B cell (primary cell): ENCODE results near the gene EMP2. TPM values are rescaled to one million over a fixed set of nuclear protein-coding genes. Genes with fewer than 3 reads are reported as not detected.
A peak's percentile ranks its signal among the peaks of the same experiment; 100 is the strongest.

Experiments
- ATAC-seq: fragments of 200-7000 bp; cut with Tn5 transposase; one replicate; pipeline ENCODE4 v1.10.0; 2021; ENCODE audit warnings: low read depth, mild to moderate bottlenecking, moderate number of reproducible peaks, moderate library complexity
- CTCF ChIA-PET: fragments of 350-600 bp; sonication (Branson Sonifier 250); formaldehyde crosslinking; loops from one replicate; lab custom pipeline; 2021; ENCODE audit warnings: antibody characterized with exemption, inconsistent platforms; lab: Charles Lee
- POLR2A ChIA-PET: fragments of 350-600 bp; sonication (Branson Sonifier 250); formaldehyde crosslinking; loops from one replicate; lab custom pipeline; 2021; ENCODE audit warnings: antibody characterized with exemption; lab: Charles Lee
- DNase-seq: peaks from one replicate; pipeline ENCODE4 v3.0.0; 2013
- H2AFZ ChIP-seq: 2 replicates; pipeline ENCODE4 v1.6.1; 2012; ENCODE audit warnings: mild to moderate bottlenecking, low read depth, low read length; ENCODE audit not compliant: insufficient read depth, poor library complexity, severe bottlenecking
- H3K27ac ChIP-seq, 2 donors: 1 replicate in 1 of 2; 2 replicates in 1 of 2; pipeline ENCODE4 v1.5.1; 2012 to 2013; ENCODE audit warnings: low read length in 2 of 2, mild to moderate bottlenecking in 2 of 2, moderate library complexity in 1 of 2
- H3K27me3 ChIP-seq, 4 experiments: fragments of 200-600 bp in 1 of 4; sonication (generic) in 1 of 4; replicated peaks in 1 of 4; 1 replicate in 2 of 4; 2 replicates in 2 of 4; pipeline versions ENCODE4 v1.6.1 to v1.7.0; 2013 to 2016; ENCODE audit warnings: low read length in 3 of 4, mild to moderate bottlenecking in 2 of 4, mixed read lengths in 1 of 4, moderate library complexity in 1 of 4; ENCODE audit not compliant: insufficient read depth in 4 of 4, control insufficient read depth in 3 of 4; ENCODE audit errors: control extremely low read depth in 1 of 4
- H3K36me3 ChIP-seq, 2 experiments: replicated peaks in 1 of 2; 1 replicate in 1 of 2; 2 replicates in 1 of 2; pipeline versions ENCODE4 v1.6.1 to v1.7.1; 2013; ENCODE audit warnings: low read length in 1 of 2; ENCODE audit not compliant: insufficient read depth in 2 of 2, control insufficient read depth in 1 of 2; ENCODE audit errors: control extremely low read depth in 1 of 2, extremely low read depth in 1 of 2
- H3K4me1 ChIP-seq, 2 donors: fragments of 200-600 bp in 1 of 2; sonication (generic) in 1 of 2; 1 replicate in 1 of 2; 2 replicates in 1 of 2; pipeline versions ENCODE4 v1.5.1 to v1.6.1; 2013 to 2017; ENCODE audit warnings: low read length in 2 of 2; ENCODE audit not compliant: control insufficient read depth in 2 of 2, insufficient read depth in 2 of 2
- H3K4me2 ChIP-seq: replicated peaks from 2 replicates; pipeline ENCODE3; 2012; ENCODE audit warnings: mild to moderate bottlenecking, low read depth, low read length; ENCODE audit not compliant: poor library complexity, severe bottlenecking
- H3K4me3 ChIP-seq, 5 experiments: fragments of 200-600 bp in 1 of 5; sonication (generic) in 1 of 5; 1 replicate in 3 of 5; 2 replicates in 2 of 5; pipeline versions ENCODE4 v1.5.1 to v1.7.0; 2011 to 2016; ENCODE audit warnings: low read length in 4 of 5, mild to moderate bottlenecking in 4 of 5, low read depth in 2 of 5, control low read depth in 1 of 5, moderate library complexity in 1 of 5; ENCODE audit not compliant: insufficient read depth in 1 of 5; ENCODE audit errors: control extremely low read depth in 1 of 5, extremely low read depth in 1 of 5
- H3K79me2 ChIP-seq: fragments of 200-600 bp; sonication (generic); one replicate; pipeline ENCODE4 v1.6.0; 2016; ENCODE audit warnings: low read length; ENCODE audit not compliant: control insufficient read depth, insufficient read depth
- H3K9ac ChIP-seq: fragments of 200-600 bp; sonication (generic); 2 replicates; pipeline ENCODE4 v1.6.1; 2017; ENCODE audit warnings: mild to moderate bottlenecking, low read length, moderate library complexity
- H3K9me3 ChIP-seq, 3 donors: one replicate each; pipeline versions ENCODE4 v1.6.1 to v1.7.1; 2013; ENCODE audit warnings: low read length in 2 of 3; ENCODE audit not compliant: control insufficient read depth in 2 of 3, insufficient read depth in 1 of 3; ENCODE audit errors: control extremely low read depth in 1 of 3
- H4K20me1 ChIP-seq: 2 replicates; pipeline ENCODE4 v1.6.0; 2012; ENCODE audit warnings: mild to moderate bottlenecking, low read length; ENCODE audit not compliant: insufficient read depth, control insufficient read depth, poor library complexity, severe bottlenecking
- H3K27ac Mint-ChIP-seq: one replicate; pipeline ENCODE4 v1.8.0; 2021; ENCODE audit warnings: mixed read lengths
- H3K27me3 Mint-ChIP-seq: one replicate; pipeline ENCODE4 v1.8.0; 2021; ENCODE audit warnings: mixed read lengths
- H3K4me1 Mint-ChIP-seq: one replicate; pipeline ENCODE4 v1.8.0; 2021; ENCODE audit warnings: mixed read lengths
- H3K4me3 Mint-ChIP-seq: one replicate; pipeline ENCODE4 v1.8.0; 2021; ENCODE audit warnings: mixed read lengths
- H3K9me3 Mint-ChIP-seq: one replicate; pipeline ENCODE4 v1.8.0; 2022; ENCODE audit warnings: mixed read lengths; ENCODE audit not compliant: insufficient read depth
- EZH2 ChIP-seq: IDR thresholded peaks from 2 replicates; pipeline ENCODE4 v1.6.1; 2012; ENCODE audit warnings: borderline replicate concordance, low read depth, mild to moderate bottlenecking, moderate library complexity, low read length; ENCODE audit not compliant: insufficient read depth, poor library complexity, severe bottlenecking
- WGBS: methylation state at CpG from one replicate; pipeline ENCODE4 v1.1.5; 2013; ENCODE audit warnings: missing lambda C conversion rate; ENCODE audit not compliant: insufficient coverage; 5-methylcytosine and 5-hydroxymethylcytosine counted together
- intact Hi-C: fragments of 100-400 bp; cut with micrococcal nuclease; formaldehyde crosslinking; loops from one replicate; pipeline ENCODE4 v1.10.0; 2022
- polyA plus RNA-seq: library from polyadenylated mRNA; depleted of rRNA; stranded (reverse); fragments of >200 nt; gene quantifications from 2 replicates; pipeline ENCODE4 v1.2.3, GENCODE V29; 2012
- total RNA-seq, 2 donors: library from RNA; stranded (reverse); fragments of 120-200 nt in 1 of 2; gene quantifications; 1 replicate in 1 of 2; 2 replicates in 1 of 2; pipeline versions ENCODE4 v1.2.3 to v1.2.4, GENCODE V29; 2013 to 2022
- TF ChIP-seq, protein P1 (sequence below): fragments of 200-600 bp; IDR thresholded peaks from one replicate; pipeline ENCODE4 v1.8.0; 2022; ENCODE audit warnings: antibody characterized with exemption, mild to moderate bottlenecking

Gene EMP2
- total and polyA plus RNA-seq, 2 donors (not counting 1 experiment from before 2014, with no cell fraction given): 0.01 TPM; not detected in 1

DNA sequence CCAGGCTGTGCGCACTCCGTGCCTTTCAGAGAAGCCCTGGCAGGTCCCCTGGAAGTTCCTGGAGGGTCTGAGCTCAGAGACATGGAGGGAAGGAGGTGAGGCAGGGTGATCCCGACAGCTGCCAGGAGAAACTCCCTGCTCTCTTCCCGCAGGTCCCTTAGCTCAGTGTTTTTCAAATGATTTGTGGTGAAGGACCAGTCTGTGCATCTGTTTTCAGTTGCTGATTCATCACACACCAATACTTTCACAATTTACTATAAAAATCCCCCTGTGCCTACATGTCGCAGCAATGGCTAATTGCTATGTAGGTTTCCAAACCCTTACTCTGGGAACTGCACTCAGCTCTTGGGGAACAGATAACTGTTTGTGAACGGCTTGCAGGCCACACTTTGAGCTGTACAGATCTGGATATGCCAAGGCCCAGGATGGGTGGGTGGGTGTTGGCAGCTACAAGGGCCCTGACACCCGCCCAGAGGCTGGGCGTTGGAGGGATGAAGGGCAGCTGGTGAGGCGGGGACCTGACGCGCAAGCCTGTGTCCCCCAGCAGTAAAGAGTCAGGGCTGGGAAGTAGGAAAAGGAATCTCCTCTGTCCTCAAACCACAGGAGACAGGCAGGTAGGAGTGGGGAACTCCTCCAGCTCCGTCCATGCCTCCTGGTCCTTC, 20.5 kb upstream of the EMP2 start:
- Mint-ChIP-seq H3K4me3 (no peak overlapping the region), H3K27ac (no peak overlapping the region), H3K4me1 (peaks cover 32% of the 10 kb centered on the region), H3K9me3 (no peaks in the 10 kb centered on the region), H3K27me3 (peaks cover 19% of the 10 kb centered on the region)
- Histone ChIP-seq H4K20me1 (no peaks in the 10 kb centered on the region), H2AFZ (no peak overlapping the region), H3K4me2 (no peak overlapping the region), H3K79me2 (no peaks in the 10 kb centered on the region), H3K4me3 (no peak overlapping the region), H3K9ac (no peak overlapping the region), H3K4me1 (peaks cover 24 to 34% of the 10 kb centered on the region in 2 donors), H3K27me3 (peaks cover 0 to 6% (median 0%) of the 10 kb centered on the region in 4 experiments), H3K27ac (no peak overlapping the region), H3K9me3 (peaks cover 0 to 5% (median 0%) of the 10 kb centered on the region in 3 donors), H3K36me3 (no peaks in the 10 kb centered on the region)
- ChIA-PET POLR2A (no interaction called here), CTCF (no interaction called here)
- ATAC-seq: no peak
- 85% methylated on average over 8 of the region's 12 CpGs for WGBS
- intact Hi-C loops: no loop called here
- TF ChIP-seq EZH2: no peak
- TF ChIP-seq, protein P1, sequence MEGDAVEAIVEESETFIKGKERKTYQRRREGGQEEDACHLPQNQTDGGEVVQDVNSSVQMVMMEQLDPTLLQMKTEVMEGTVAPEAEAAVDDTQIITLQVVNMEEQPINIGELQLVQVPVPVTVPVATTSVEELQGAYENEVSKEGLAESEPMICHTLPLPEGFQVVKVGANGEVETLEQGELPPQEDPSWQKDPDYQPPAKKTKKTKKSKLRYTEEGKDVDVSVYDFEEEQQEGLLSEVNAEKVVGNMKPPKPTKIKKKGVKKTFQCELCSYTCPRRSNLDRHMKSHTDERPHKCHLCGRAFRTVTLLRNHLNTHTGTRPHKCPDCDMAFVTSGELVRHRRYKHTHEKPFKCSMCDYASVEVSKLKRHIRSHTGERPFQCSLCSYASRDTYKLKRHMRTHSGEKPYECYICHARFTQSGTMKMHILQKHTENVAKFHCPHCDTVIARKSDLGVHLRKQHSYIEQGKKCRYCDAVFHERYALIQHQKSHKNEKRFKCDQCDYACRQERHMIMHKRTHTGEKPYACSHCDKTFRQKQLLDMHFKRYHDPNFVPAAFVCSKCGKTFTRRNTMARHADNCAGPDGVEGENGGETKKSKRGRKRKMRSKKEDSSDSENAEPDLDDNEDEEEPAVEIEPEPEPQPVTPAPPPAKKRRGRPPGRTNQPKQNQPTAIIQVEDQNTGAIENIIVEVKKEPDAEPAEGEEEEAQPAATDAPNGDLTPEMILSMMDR: no peak
- DNase-seq: no peak

DNA sequence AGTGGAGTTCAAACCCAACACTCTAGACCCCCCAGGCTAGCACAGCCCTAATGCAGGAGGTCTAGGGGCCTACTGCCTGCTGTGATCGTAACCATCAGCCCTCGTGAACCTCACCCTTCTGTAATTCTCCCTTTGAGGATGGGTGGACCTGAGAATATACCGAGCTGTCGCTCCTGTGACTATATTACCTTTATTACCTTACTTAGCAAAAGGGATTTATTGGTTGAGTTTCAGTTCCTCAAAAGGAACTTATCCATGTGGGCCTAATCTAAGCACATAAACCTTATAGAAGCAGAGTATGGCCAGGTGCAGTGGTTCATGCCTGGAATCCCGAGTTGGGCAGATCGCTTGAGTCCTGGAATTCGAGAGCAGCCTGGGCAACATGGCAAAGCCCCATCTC, 19.2 kb upstream of the EMP2 start:
- Mint-ChIP-seq H3K4me3 (peak overlapping the region; percentile 19), H3K27ac (peak overlapping the region; percentile 26)

More for the DNA sequence above, 19.2 kb upstream of the EMP2 start:
- TF ChIP-seq EZH2: no peak
- TF ChIP-seq, protein P1: no peak
- Histone ChIP-seq H3K27ac (no peak overlapping the region), H3K79me2 (no peaks in the 10 kb centered on the region), H3K9ac (no peak overlapping the region), H3K27me3 (peaks cover 0 to 6% (median 0%) of the 10 kb centered on the region in 4 experiments), H2AFZ (no peak overlapping the region), H3K4me2 (peak overlapping the region; percentile 49), H3K4me1 (peaks cover 27 to 38% of the 10 kb centered on the region in 2 donors), H3K4me3 (no peak overlapping the region), H3K9me3 (peaks cover 0 to 8% (median 0%) of the 10 kb centered on the region in 3 donors), H3K36me3 (no peaks in the 10 kb centered on the region), H4K20me1 (no peaks in the 10 kb centered on the region)
- ChIA-PET POLR2A (no interaction called here), CTCF (interaction anchor here (0.6 to 0.8 kb wide), 3 partner anchors 37 to 76 kb away, joined by 3 to 4 read pairs (median 3); no protein-coding TSS in a partner anchor)
- Mint-ChIP-seq H3K9me3 (no peaks in the 10 kb centered on the region), H3K27me3 (peaks cover 22% of the 10 kb centered on the region), H3K4me1 (peaks cover 41% of the 10 kb centered on the region)
- WGBS: no CpG with 5 or more reads among the region's 7 CpGs
- peak; percentile 73 for ATAC-seq
- intact Hi-C loops: no loop called here
- peak; percentile 57 for DNase-seq
